HepG2 (cell line): ENCODE measurements around the gene TH. TPM values are rescaled to one million over a fixed set of nuclear protein-coding genes. Genes with fewer than 3 reads are reported as not detected.

ENCODE experiments used
- AGO2 ChIP-seq: fragments of 200-400 bp; formaldehyde crosslinking; optimal IDR thresholded peaks from 2 replicates; pipeline ENCODE3; 2017; ENCODE audit warnings: mild to moderate bottlenecking, low read depth, low read length, moderate library complexity
- ARNT2 ChIP-seq: sonication (generic); formaldehyde crosslinking; IDR thresholded peaks from 2 replicates; pipeline ENCODE4 v1.8.0; 2022; ENCODE audit warnings: mild to moderate bottlenecking, low read depth, missing genetic modification reagents, moderate library complexity
- CEBPB ChIP-seq: IDR thresholded peaks from 2 replicates; pipeline ENCODE4 v1.6.1; 2011; ENCODE audit warnings: low read depth, low read length, improper control_type of control experiment, borderline replicate concordance
- DZIP1 ChIP-seq: sonication (generic); formaldehyde crosslinking; IDR thresholded peaks from 2 replicates; pipeline ENCODE4 v1.5.0; 2020; ENCODE audit warnings: mild to moderate bottlenecking, missing genetic modification reagents
- HBP1 ChIP-seq: IDR thresholded peaks from 2 replicates; pipeline ENCODE4 v1.6.1; 2016; ENCODE audit warnings: low read depth, control low read depth
- HNRNPK ChIP-seq: fragments of 200-400 bp; formaldehyde crosslinking; IDR thresholded peaks from 2 replicates; pipeline ENCODE4 v1.6.1; 2018; ENCODE audit warnings: low read length, low read depth, moderate library complexity, mild to moderate bottlenecking; ENCODE audit not compliant: poor library complexity, severe bottlenecking
- HOXD1 ChIP-seq: sonication (generic); formaldehyde crosslinking; IDR thresholded peaks from 2 replicates; pipeline ENCODE4 v1.5.0; 2020; ENCODE audit warnings: missing genetic modification reagents
- IRF1 ChIP-seq: sonication (generic); formaldehyde crosslinking; IDR thresholded peaks from 2 replicates; pipeline ENCODE4 v1.4.0; 2020; ENCODE audit warnings: low read depth, mild to moderate bottlenecking, missing genetic modification reagents
- IRX3 ChIP-seq: sonication (generic); formaldehyde crosslinking; IDR thresholded peaks from 2 replicates; pipeline ENCODE4 v1.8.1; 2023; ENCODE audit warnings: mild to moderate bottlenecking, low read depth, missing genetic modification reagents, borderline replicate concordance
- KLF6 ChIP-seq: IDR thresholded peaks from 2 replicates; pipeline ENCODE4 v1.8.0; 2016; ENCODE audit warnings: missing biosample characterization, missing genetic modification reagents
- MTF1 ChIP-seq: sonication (generic); formaldehyde crosslinking; IDR thresholded peaks from 2 replicates; pipeline ENCODE4 v1.5.0; 2020; ENCODE audit warnings: missing genetic modification reagents
- NBN ChIP-seq: fragments of 450-650 bp; conservative IDR thresholded peaks from 2 replicates; pipeline ENCODE4 v1.6.1; 2017
- NFE2L1 ChIP-seq: sonication (generic); formaldehyde crosslinking; IDR thresholded peaks from 2 replicates; pipeline ENCODE4 v1.4.0; 2020; ENCODE audit warnings: missing genetic modification reagents, mild to moderate bottlenecking, borderline replicate concordance
- POLR2A ChIP-seq, 2 experiments: IDR thresholded peaks; 2 replicates each; pipeline ENCODE4 v1.6.1; 2011; ENCODE audit warnings: low read depth in 2 of 2, low read length in 2 of 2, mild to moderate bottlenecking in 1 of 2, moderate library complexity in 1 of 2; ENCODE audit not compliant: insufficient read depth in 1 of 2
- RAD21 ChIP-seq: fragments of 450-650 bp; formaldehyde crosslinking; IDR thresholded peaks from 2 replicates; pipeline ENCODE4 v1.5.0; 2020; ENCODE audit warnings: mild to moderate bottlenecking
- ZFP90 ChIP-seq: sonication (generic); formaldehyde crosslinking; IDR thresholded peaks from 2 replicates; pipeline ENCODE4 v1.8.0; 2022; ENCODE audit warnings: missing genetic modification reagents, mild to moderate bottlenecking, inconsistent platforms, borderline replicate concordance
- ZNF326 ChIP-seq: sonication (generic); formaldehyde crosslinking; IDR thresholded peaks from 2 replicates; pipeline ENCODE4 v1.4.0; 2020; ENCODE audit warnings: missing genetic modification reagents, borderline replicate concordance
- ZNF33B ChIP-seq: sonication (generic); formaldehyde crosslinking; IDR thresholded peaks from 2 replicates; pipeline ENCODE4 v1.5.1; 2020; ENCODE audit warnings: mild to moderate bottlenecking, missing genetic modification reagents
- ZNF34 ChIP-seq: sonication (generic); formaldehyde crosslinking; IDR thresholded peaks from 2 replicates; pipeline ENCODE4 v1.4.0; 2020; ENCODE audit warnings: mild to moderate bottlenecking, missing genetic modification reagents, borderline replicate concordance
- ZNF354B ChIP-seq: sonication (generic); formaldehyde crosslinking; IDR thresholded peaks from 2 replicates; pipeline ENCODE4 v1.8.0; 2022; ENCODE audit warnings: mild to moderate bottlenecking, missing genetic modification reagents
- ZNF552 ChIP-seq: sonication (generic); formaldehyde crosslinking; IDR thresholded peaks from 2 replicates; pipeline ENCODE4 v1.9.0; 2022; ENCODE audit warnings: missing genetic modification reagents, mild to moderate bottlenecking, borderline replicate concordance
- ZNF558 ChIP-seq: sonication (generic); formaldehyde crosslinking; IDR thresholded peaks from 2 replicates; pipeline ENCODE4 v1.9.0; 2022; ENCODE audit warnings: mild to moderate bottlenecking, missing genetic modification reagents, borderline replicate concordance
- ZNF749 ChIP-seq: sonication (generic); formaldehyde crosslinking; IDR thresholded peaks from 2 replicates; pipeline ENCODE4 v1.8.0; 2022; ENCODE audit warnings: mild to moderate bottlenecking, missing genetic modification reagents, moderate library complexity, borderline replicate concordance
- ZNF772 ChIP-seq: sonication (generic); formaldehyde crosslinking; IDR thresholded peaks from 2 replicates; pipeline ENCODE4 v1.5.0; 2020; ENCODE audit warnings: mild to moderate bottlenecking, missing genetic modification reagents
- polyA plus RNA-seq, 8 experiments: library from polyadenylated mRNA; depleted of rRNA in 3 of 8; stranded (reverse) in 7 of 8; unstranded in 1 of 8; fragments of >200 nt; fragmentation: Illumina TruSeq in 4 of 8; extraction: Trizol in 4 of 8; gene quantifications; 2 replicates each; pipeline versions ENCODE4 v1.2.1 to v1.2.3, GENCODE V29; 2011 to 2016; ENCODE audit warnings: low read depth in 4 of 8, missing spikeins in 1 of 8, mixed read lengths in 1 of 8; ENCODE audit not compliant: insufficient read depth in 1 of 8
- total RNA-seq, 5 experiments: library from RNA; depleted of rRNA; stranded (reverse); fragments of >200 nt; fragmentation: Illumina TruSeq; extraction: Trizol; gene quantifications; 2 replicates each; pipeline ENCODE4 v1.2.3, GENCODE V29; 2016; ENCODE audit warnings: low read depth in 1 of 5

TH gene
- total and polyA plus RNA-seq, 2 of the 13 experiments (the other 11 are each of a cell fraction or from before 2014, with no cell fraction given), result 0.36 TPM; not detected in 1

- TF ChIP-seq DZIP1 (no peak), POLR2A (IDR thresholded peaks at IDR 0.05; ENCODE audit: insufficient read depth in 1 of 2, low read depth in 2 of 2, low read length in 2 of 2) (no peak), MTF1 (CRISPR knock-in tag) (no peak), NFE2L1 (no peak), ZNF772 (CRISPR knock-in tag) (peak; percentile 53; the same call in 1 of the 2 replicates), NBN (no peak), KLF6 (CRISPR knock-in tag) (0 out of 2 replicates have a peak, but pooled peaks have one; percentile 18), ZFP90 (CRISPR knock-in tag) (no peak), ZNF354B (CRISPR knock-in tag) (no peak), ARNT2 (CRISPR knock-in tag) (0 out of 2 replicates have a peak, but pooled peaks have one; percentile 68), AGO2 (peak; percentile 96), ZNF33B (CRISPR knock-in tag) (no peak), ZNF34 (CRISPR knock-in tag) (no peak), CEBPB (no peak), RAD21 (no peak), HBP1 (CRISPR knock-in tag) (no peak), HNRNPK (peak; percentile 71), ZNF749 (CRISPR knock-in tag) (peak; percentile 21; the same call in 1 of the 2 replicates), ZNF552 (CRISPR knock-in tag) (no peak), HOXD1 (CRISPR knock-in tag) (no peak), ZNF558 (CRISPR knock-in tag) (peak; percentile 45; the same call in 1 of the 2 replicates), IRX3 (CRISPR knock-in tag) (0 out of 2 replicates have a peak, but pooled peaks have one; percentile 7), ZNF326 (CRISPR knock-in tag) (no peak), IRF1 (CRISPR knock-in tag) (no peak)
These were observed 33.0 kb downstream of the TH start (continued) for GRCh38 chr11:2138431-2139122.
